Smooth muscle cell (in vitro differentiated cells): ENCODE data around the gene MTUS2. TPM values are rescaled to one million over a fixed set of nuclear protein-coding genes. Genes with fewer than 3 reads are reported as not detected.

Experiments used
- DNase-seq: peaks from one replicate; lab custom pipeline; 2025; ENCODE audit not compliant: unreplicated experiment; lab: John Stamatoyannopoulos, UW
- H2AFZ ChIP-seq: fragments of 200-600 bp; sonication (generic); 2 replicates; pipeline ENCODE4 v1.6.0; 2016; ENCODE audit warnings: antibody characterized with exemption, low read depth, mild to moderate bottlenecking
- H3F3A ChIP-seq: fragments of 200-600 bp; sonication (generic); 2 replicates; pipeline ENCODE4 v1.6.0; 2017; ENCODE audit warnings: antibody characterized with exemption, low read depth
- H3K27ac ChIP-seq: fragments of 200-600 bp; sonication (generic); 2 replicates; pipeline ENCODE4 v1.5.1; 2016; ENCODE audit warnings: low read depth, mild to moderate bottlenecking
- H3K27me3 ChIP-seq: fragments of 200-600 bp; sonication (generic); 2 replicates; pipeline ENCODE4 v1.6.1; 2016; ENCODE audit warnings: low read depth, mild to moderate bottlenecking
- H3K36me3 ChIP-seq: fragments of 200-600 bp; sonication (generic); 2 replicates; pipeline ENCODE4 v1.5.1; 2016; ENCODE audit warnings: low read depth
- H3K4me1 ChIP-seq: fragments of 200-600 bp; sonication (generic); 2 replicates; pipeline ENCODE4 v1.5.1; 2016; ENCODE audit warnings: low read depth
- H3K4me2 ChIP-seq: fragments of 200-600 bp; sonication (generic); 2 replicates; pipeline ENCODE4 v1.6.0; 2016; ENCODE audit warnings: mild to moderate bottlenecking
- H3K4me3 ChIP-seq: fragments of 200-600 bp; sonication (generic); 2 replicates; pipeline ENCODE4 v1.5.1; 2016; ENCODE audit warnings: mild to moderate bottlenecking
- H3K79me2 ChIP-seq: fragments of 200-600 bp; sonication (generic); 2 replicates; pipeline ENCODE4 v1.6.0; 2016; ENCODE audit warnings: low read depth, mild to moderate bottlenecking
- H3K9ac ChIP-seq: fragments of 200-600 bp; sonication (generic); 2 replicates; pipeline ENCODE4 v1.6.0; 2016; ENCODE audit warnings: low read depth
- H3K9me3 ChIP-seq: fragments of 200-600 bp; sonication (generic); replicated peaks from 2 replicates; pipeline ENCODE4 v1.5.1; 2016; ENCODE audit warnings: low read depth
- H4K20me1 ChIP-seq: fragments of 200-600 bp; sonication (generic); 2 replicates; pipeline ENCODE4 v1.6.0; 2016; ENCODE audit warnings: low read depth
- CTCF ChIP-seq: fragments of 200-600 bp; sonication (generic); IDR thresholded peaks from 2 replicates; pipeline ENCODE4 v1.5.1; 2017; ENCODE audit warnings: borderline replicate concordance, mild to moderate bottlenecking, antibody characterized with exemption; ENCODE audit not compliant: insufficient read depth, poor library complexity, severe bottlenecking
- WGBS: methylation state at CpG from one replicate; pipeline ENCODE4 v1.1.7; 2016; ENCODE audit warnings: low lambda C conversion rate; 5-methylcytosine and 5-hydroxymethylcytosine counted together
- polyA plus RNA-seq: library from polyadenylated mRNA; unstranded; fragments of >200 nt; fragmentation: Nextera tagmentation; extraction: Ambion mirVana; gene quantifications from 2 replicates; pipeline ENCODE4 v1.2.1, GENCODE V29; 2016
- total RNA-seq: library from RNA; depleted of rRNA; stranded (reverse); fragments of >200 nt; gene quantifications from 2 replicates; pipeline ENCODE4 v1.2.3, GENCODE V29; 2014

The MTUS2 gene
- total and polyA plus RNA-seq, 2 experiments from 2014 or later = 0.06 to 0.63 TPM

- TF ChIP-seq CTCF = no peak
- H3K27ac ChIP-seq = no peak overlapping the region
These were observed 704.5 kb downstream of the MTUS2 start for GRCh38 chr13:29524641-29525040.

GRCh38 chr13:29525757-29526156, 705.6 kb downstream of the MTUS2 start:
- WGBS = 98% methylated on average over 7 of the region's 7 CpGs
- H3K36me3 ChIP-seq = peaks cover 8% of the 10 kb centered on the region
- TF ChIP-seq CTCF = no peak
- no peak overlapping the region for H3K27ac ChIP-seq
- H3K4me3 ChIP-seq = no peak overlapping the region
- no peak overlapping the region for H2AFZ ChIP-seq
- H3K4me2 ChIP-seq = no peak overlapping the region
- H3K4me1 ChIP-seq = no peaks in the 10 kb centered on the region
- no peaks in the 10 kb centered on the region for H3K27me3 ChIP-seq
- no peak overlapping the region for H3K9ac ChIP-seq
- peaks cover 5% of the 10 kb centered on the region for H4K20me1 ChIP-seq
- no peaks in the 10 kb centered on the region for H3K79me2 ChIP-seq
- no peaks in the 10 kb centered on the region for H3F3A ChIP-seq
- H3K9me3 ChIP-seq = no peaks in the 10 kb centered on the region
- DNase-seq = no peak

More at GRCh38 chr13:29524641-29525040, 704.5 kb downstream of the MTUS2 start:
- no peaks in the 10 kb centered on the region for H3K79me2 ChIP-seq
- H3K36me3 ChIP-seq = peaks cover 8% of the 10 kb centered on the region
- H3K4me1 ChIP-seq = no peaks in the 10 kb centered on the region
- no peaks in the 10 kb centered on the region for H3F3A ChIP-seq
- WGBS = 98% methylated on average over 9 of the region's 9 CpGs
- no peak overlapping the region for H3K9ac ChIP-seq
- H3K27me3 ChIP-seq = no peaks in the 10 kb centered on the region
- DNase-seq = no peak
- H3K4me3 ChIP-seq = no peak overlapping the region
- no peak overlapping the region for H2AFZ ChIP-seq
- no peak overlapping the region for H3K4me2 ChIP-seq
- no peaks in the 10 kb centered on the region for H3K9me3 ChIP-seq
- peaks cover 5% of the 10 kb centered on the region for H4K20me1 ChIP-seq

DNA sequence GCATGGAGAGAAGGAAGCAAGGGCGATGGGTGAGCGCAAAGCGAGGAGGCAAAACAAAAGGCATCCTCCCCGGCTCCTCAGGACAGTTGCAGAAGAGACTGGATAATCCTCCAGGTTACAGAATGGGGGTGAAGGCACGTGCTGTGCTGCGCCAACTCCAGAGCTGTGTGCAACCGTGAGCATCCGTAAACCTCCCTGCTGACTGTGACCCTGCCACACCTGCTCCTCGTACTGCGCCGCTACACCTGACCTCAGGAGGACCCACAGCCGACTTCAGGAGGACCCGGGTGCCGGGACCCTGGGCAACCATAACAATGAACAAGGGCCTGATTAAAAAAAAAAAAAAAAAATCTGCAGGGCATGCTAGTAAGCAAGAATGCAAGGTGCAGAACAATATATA, 706.6 kb downstream of the MTUS2 start:
- Histone ChIP-seq H3K4me1 (no peaks in the 10 kb centered on the region), H4K20me1 (peaks cover 5% of the 10 kb centered on the region), H3F3A (peaks cover 3% of the 10 kb centered on the region), H2AFZ (no peak overlapping the region), H3K9ac (no peak overlapping the region), H3K27me3 (no peaks in the 10 kb centered on the region), H3K4me2 (no peak overlapping the region), H3K36me3 (peaks cover 8% of the 10 kb centered on the region), H3K4me3 (no peak overlapping the region), H3K27ac (no peak overlapping the region), H3K79me2 (no peaks in the 10 kb centered on the region), H3K9me3 (no peaks in the 10 kb centered on the region)
- 97% methylated on average over 12 of the region's 14 CpGs for WGBS
- no peak for DNase-seq
- no peak for TF ChIP-seq CTCF

- Histone ChIP-seq H3K36me3 (peaks cover 8% of the 10 kb centered on the region), H3K9ac (no peak overlapping the region), H4K20me1 (peaks cover 5% of the 10 kb centered on the region), H3F3A (peaks cover 3% of the 10 kb centered on the region), H3K79me2 (no peaks in the 10 kb centered on the region), H2AFZ (no peak overlapping the region), H3K27ac (no peak overlapping the region), H3K9me3 (no peaks in the 10 kb centered on the region), H3K4me3 (no peak overlapping the region), H3K27me3 (no peaks in the 10 kb centered on the region), H3K4me2 (no peak overlapping the region), H3K4me1 (no peaks in the 10 kb centered on the region)
- no peak for TF ChIP-seq CTCF
- DNase-seq = no peak
- 97% methylated on average over 8 of the region's 8 CpGs for WGBS
These were observed 707.4 kb downstream of the MTUS2 start for GRCh38 chr13:29527511-29527910.
